PC-9 (cell line): Measurements from ENCODE around the gene ARHGEF3. TPM values are rescaled to one million over a fixed set of nuclear protein-coding genes. Genes with fewer than 3 reads are reported as not detected.
"Not testable (repeated sequence)": the region's sequence is repeated elsewhere in the genome, so short reads cannot be mapped to it uniquely, and the experiment has no call there.

Experiments used
- BruUV-seq: library from RNA; stranded (reverse); fragments of 400-500 nt; replicated peaks from 2 replicates; lab custom pipeline; 2021; lab: Mats Ljungman, UMichigan
- CTCF ChIA-PET: fragments of 300-600 bp; sonication (Branson Sonifier 250); formaldehyde crosslinking; loops from one replicate; lab custom pipeline; 2022; ENCODE audit warnings: antibody characterized with exemption; lab: Charles Lee
- POLR2A ChIA-PET: fragments of 300-600 bp; sonication (Branson Sonifier 250); formaldehyde crosslinking; loops from one replicate; lab custom pipeline; 2022; ENCODE audit warnings: antibody characterized with exemption; ENCODE audit not compliant: unreplicated experiment; lab: Charles Lee
- DNase-seq, 2 experiments: peaks; one replicate each; pipeline versions ENCODE4 v3.0.0 to v3.0.0-alpha.2; 2015 to 2022; ENCODE audit warnings: mixed read lengths in 1 of 2
- H2AFZ ChIP-seq: fragments of 200-600 bp; sonication (generic); 2 replicates; pipeline ENCODE4 v1.8.1; 2017; ENCODE audit warnings: antibody characterized with exemption
- H3F3A ChIP-seq: fragments of 200-600 bp; sonication (generic); 2 replicates; pipeline ENCODE4 v1.8.1; 2017; ENCODE audit warnings: antibody characterized with exemption, mild to moderate bottlenecking, low read depth; ENCODE audit not compliant: insufficient read depth
- H3K27ac ChIP-seq: fragments of 200-600 bp; sonication (generic); 2 replicates; pipeline ENCODE4 v1.6.1; 2016; ENCODE audit warnings: mixed run types
- H3K27me3 ChIP-seq: fragments of 200-600 bp; sonication (generic); 2 replicates; pipeline ENCODE4 v1.6.1; 2016; ENCODE audit warnings: low read depth, mixed run types; ENCODE audit not compliant: insufficient read depth
- H3K36me3 ChIP-seq: fragments of 200-600 bp; sonication (generic); 2 replicates; pipeline ENCODE4 v1.6.1; 2016; ENCODE audit warnings: low read depth, mixed run types
- H3K4me1 ChIP-seq: fragments of 200-600 bp; sonication (generic); replicated peaks from 2 replicates; pipeline ENCODE4 v1.6.1; 2016; ENCODE audit warnings: mixed run types; ENCODE audit not compliant: insufficient read depth
- H3K4me2 ChIP-seq: fragments of 200-600 bp; sonication (generic); 2 replicates; pipeline ENCODE4 v1.6.1; 2017; ENCODE audit warnings: mixed run types
- H3K4me3 ChIP-seq: fragments of 200-600 bp; sonication (generic); 2 replicates; pipeline ENCODE4 v1.6.1; 2016; ENCODE audit warnings: mixed run types
- H3K79me2 ChIP-seq: fragments of 200-600 bp; sonication (generic); 2 replicates; pipeline ENCODE4 v1.6.1; 2017; ENCODE audit warnings: low read depth, mixed run types
- H3K9me2 ChIP-seq: fragments of 200-600 bp; sonication (generic); 2 replicates; pipeline ENCODE4 v1.8.1; 2017; ENCODE audit warnings: mild to moderate bottlenecking; ENCODE audit not compliant: insufficient read depth
- H3K9me3 ChIP-seq: fragments of 200-600 bp; sonication (generic); 2 replicates; pipeline ENCODE4 v1.8.1; 2016; ENCODE audit warnings: low read depth; ENCODE audit not compliant: insufficient read depth
- H4K20me1 ChIP-seq: fragments of 200-600 bp; sonication (generic); 2 replicates; pipeline ENCODE4 v1.8.1; 2017; ENCODE audit not compliant: insufficient read depth
- CTCF ChIP-seq: fragments of 200-600 bp; sonication (generic); conservative IDR thresholded peaks from 2 replicates; pipeline ENCODE4 v1.6.1; 2017; ENCODE audit warnings: mixed run types, antibody characterized with exemption, mild to moderate bottlenecking, moderate library complexity
- EZH2 ChIP-seq: fragments of 200-600 bp; sonication (generic); IDR thresholded peaks from 2 replicates; pipeline ENCODE4 v1.8.0; 2017; ENCODE audit warnings: antibody characterized with exemption, low read depth
- intact Hi-C: fragments of 100-400 bp; cut with micrococcal nuclease; formaldehyde crosslinking; loops from one replicate; pipeline ENCODE4 v1.10.0; 2022; ENCODE audit not compliant: unreplicated experiment
- total RNA-seq: library from RNA; stranded (reverse); gene quantifications from 2 replicates; pipeline ENCODE4 v1.2.3, GENCODE V29; 2021

Gene ARHGEF3
- total RNA-seq, 1 experiment from 2014 or later = 49.2 TPM

- H3F3A ChIP-seq = no peaks in the 10 kb centered on the region
- no peak overlapping the region for H2AFZ ChIP-seq
- H3K36me3 ChIP-seq = no peaks in the 10 kb centered on the region
- no peak overlapping the region for H3K4me2 ChIP-seq
- no peaks in the 10 kb centered on the region for H3K27me3 ChIP-seq
- H4K20me1 ChIP-seq = no peaks in the 10 kb centered on the region
- H3K4me1 ChIP-seq = no peaks in the 10 kb centered on the region
- intact Hi-C loops = loop anchor here (5.0 kb wide), 3 partner anchors 402 to 857 kb away; partner anchors contain the start of genes IL17RD and PDE12
- BruUV-seq = no TSS peak
- ChIA-PET POLR2A (interaction anchor here (0.5 to 0.6 kb wide), 3 partner anchors 40 to 379 kb away, joined by 3 to 4 read pairs (median 4); no protein-coding TSS in a partner anchor), CTCF (interaction anchor here (0.7 to 0.8 kb wide), 2 partner anchors 47 to 274 kb away, joined by 10 to 11 read pairs; no protein-coding TSS in a partner anchor)
- TF ChIP-seq CTCF = no peak
- no peak for TF ChIP-seq EZH2
- H3K79me2 ChIP-seq = no peaks in the 10 kb centered on the region
- no peak overlapping the region for H3K4me3 ChIP-seq
- DNase-seq = peak; percentile 14 to 52
- no peaks in the 10 kb centered on the region for H3K9me3 ChIP-seq
- no peak overlapping the region for H3K27ac ChIP-seq
- H3K9me2 ChIP-seq = no peaks in the 10 kb centered on the region
These were observed 101.6 kb downstream of the ARHGEF3 start for GRCh38 chr3:56700151-56700550.

GRCh38 chr3:56694867-56695683 lies 106.7 kb downstream of the ARHGEF3 start:
- H3K27me3 ChIP-seq = no peaks in the 10 kb centered on the region
- H3K4me1 ChIP-seq = peaks cover 6% of the 10 kb centered on the region
- no peak overlapping the region for H2AFZ ChIP-seq
- H3F3A ChIP-seq = no peaks in the 10 kb centered on the region
- no peaks in the 10 kb centered on the region for H4K20me1 ChIP-seq
- POLR2A ChIA-PET = no interaction called here
- H3K36me3 ChIP-seq = no peaks in the 10 kb centered on the region
- TF ChIP-seq EZH2 (no peak), CTCF (no peak)
- H3K27ac ChIP-seq = no peak overlapping the region
- H3K9me3 ChIP-seq = no peaks in the 10 kb centered on the region
- H3K4me3 ChIP-seq = no peak overlapping the region
- intact Hi-C loops = no loop called here
- CTCF ChIA-PET = no interaction called here
- H3K9me2 ChIP-seq = no peaks in the 10 kb centered on the region
- H3K4me2 ChIP-seq = no peak overlapping the region
- BruUV-seq = no TSS peak
- no peaks in the 10 kb centered on the region for H3K79me2 ChIP-seq
- no peak for DNase-seq

GRCh38 chr3:56693750-56694149 lies 108.0 kb downstream of the ARHGEF3 start:
- Histone ChIP-seq H3K36me3 (no peaks in the 10 kb centered on the region), H3K4me3 (no peak overlapping the region), H3K9me3 (no peaks in the 10 kb centered on the region), H3K79me2 (no peaks in the 10 kb centered on the region), H3K27ac (no peak overlapping the region), H3K4me1 (peaks cover 6% of the 10 kb centered on the region), H3K4me2 (no peak overlapping the region), H3F3A (no peaks in the 10 kb centered on the region), H2AFZ (no peak overlapping the region), H3K9me2 (no peaks in the 10 kb centered on the region), H4K20me1 (no peaks in the 10 kb centered on the region), H3K27me3 (no peaks in the 10 kb centered on the region)
- ChIA-PET POLR2A (no interaction called here), CTCF (no interaction called here)
- intact Hi-C loops = no loop called here
- no TSS peak for BruUV-seq
- no peak for DNase-seq
- TF ChIP-seq CTCF (no peak), EZH2 (no peak)

GRCh38 chr3:56692520-56693433 lies 109.0 kb downstream of the ARHGEF3 start:
- H3K27ac ChIP-seq, H3K36me3 ChIP-seq, H3F3A ChIP-seq, intact Hi-C loops, H3K4me1 ChIP-seq, DNase-seq, H4K20me1 ChIP-seq, POLR2A ChIA-PET, H3K4me2 ChIP-seq, H3K9me2 ChIP-seq, H3K9me3 ChIP-seq, H3K4me3 ChIP-seq, H2AFZ ChIP-seq, H3K27me3 ChIP-seq, CTCF ChIA-PET, H3K79me2 ChIP-seq: not testable (repeated sequence)
- BruUV-seq = TSS peak; percentile 81
